Prostate gland (tissue), 2 donors: Measurements from ENCODE around the gene PTPN12.

ENCODE experiments used
- POLR2A ChIP-seq: fragments of 450-650 bp; IDR thresholded peaks from one replicate; pipeline ENCODE4 v1.6.1; 2016; ENCODE audit warnings: antibody characterized with exemption, mild to moderate bottlenecking
- POLR2AphosphoS5 ChIP-seq: sonication (generic); formaldehyde crosslinking; IDR thresholded peaks from one replicate; pipeline ENCODE4 v1.6.1; 2017; ENCODE audit warnings: antibody characterized with exemption
- TF ChIP-seq, protein P1 (sequence below), 4 experiments: fragments of 200-600 bp in 2 of 4; fragments of 450-650 bp in 2 of 4; sonication (generic) in 2 of 4; IDR thresholded peaks; 1 replicate in 3 of 4; 2 replicates in 1 of 4; pipeline ENCODE4 v1.5.1; 2016 to 2019; ENCODE audit warnings: antibody characterized with exemption in 4 of 4, mild to moderate bottlenecking in 2 of 4, moderate library complexity in 2 of 4

DNA sequence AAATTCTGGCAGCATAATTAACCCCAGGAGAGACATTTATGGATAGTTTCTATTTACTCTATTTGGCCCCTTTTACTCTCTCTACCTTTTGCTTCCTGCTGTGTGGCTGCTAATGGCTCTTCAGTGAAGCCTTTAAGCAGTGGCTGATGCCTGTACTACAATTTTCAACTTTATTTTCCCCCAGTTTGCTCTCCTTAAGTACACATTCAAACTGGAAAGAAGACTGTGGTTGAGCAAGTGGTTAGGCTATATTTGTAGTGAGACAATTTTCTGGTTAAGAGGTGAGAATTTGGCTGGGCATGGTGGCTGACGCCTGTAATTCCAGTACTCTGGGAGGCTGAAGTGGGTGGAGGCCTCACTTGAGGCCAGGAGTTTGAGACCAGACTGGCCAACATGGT, 150.7 kb downstream of the PTPN12 start:
- TF ChIP-seq, protein P1, sequence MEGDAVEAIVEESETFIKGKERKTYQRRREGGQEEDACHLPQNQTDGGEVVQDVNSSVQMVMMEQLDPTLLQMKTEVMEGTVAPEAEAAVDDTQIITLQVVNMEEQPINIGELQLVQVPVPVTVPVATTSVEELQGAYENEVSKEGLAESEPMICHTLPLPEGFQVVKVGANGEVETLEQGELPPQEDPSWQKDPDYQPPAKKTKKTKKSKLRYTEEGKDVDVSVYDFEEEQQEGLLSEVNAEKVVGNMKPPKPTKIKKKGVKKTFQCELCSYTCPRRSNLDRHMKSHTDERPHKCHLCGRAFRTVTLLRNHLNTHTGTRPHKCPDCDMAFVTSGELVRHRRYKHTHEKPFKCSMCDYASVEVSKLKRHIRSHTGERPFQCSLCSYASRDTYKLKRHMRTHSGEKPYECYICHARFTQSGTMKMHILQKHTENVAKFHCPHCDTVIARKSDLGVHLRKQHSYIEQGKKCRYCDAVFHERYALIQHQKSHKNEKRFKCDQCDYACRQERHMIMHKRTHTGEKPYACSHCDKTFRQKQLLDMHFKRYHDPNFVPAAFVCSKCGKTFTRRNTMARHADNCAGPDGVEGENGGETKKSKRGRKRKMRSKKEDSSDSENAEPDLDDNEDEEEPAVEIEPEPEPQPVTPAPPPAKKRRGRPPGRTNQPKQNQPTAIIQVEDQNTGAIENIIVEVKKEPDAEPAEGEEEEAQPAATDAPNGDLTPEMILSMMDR (IDR thresholded peaks at IDR 0.05): no peak
- no peak for TF ChIP-seq POLR2A
- TF ChIP-seq POLR2AphosphoS5: no peak
